Neural progenitor cell (in vitro differentiated cells): ENCODE measurements around the gene ASPHD1. TPM values are rescaled to one million over a fixed set of nuclear protein-coding genes. Genes with fewer than 3 reads are reported as not detected.

Source experiments
- DNase-seq: peaks from one replicate; pipeline ENCODE4 v3.0.0-alpha.2; 2016; ENCODE audit warnings: low spot score
- H2AFZ ChIP-seq: fragments of 200-600 bp; sonication (generic); replicated peaks from 2 replicates; pipeline ENCODE4 v1.6.1; 2016; ENCODE audit warnings: antibody characterized with exemption
- H3F3A ChIP-seq: fragments of 200-600 bp; sonication (generic); 2 replicates; pipeline ENCODE4 v1.6.1; 2016; ENCODE audit warnings: antibody characterized with exemption, low read depth
- H3K27ac ChIP-seq: fragments of 200-600 bp; sonication (generic); 2 replicates; pipeline ENCODE4 v1.5.1; 2016; ENCODE audit warnings: mild to moderate bottlenecking
- H3K27me3 ChIP-seq: fragments of 200-600 bp; sonication (generic); 2 replicates; pipeline ENCODE4 v1.6.1; 2016; ENCODE audit warnings: mild to moderate bottlenecking, moderate library complexity
- H3K36me3 ChIP-seq: fragments of 200-600 bp; sonication (generic); 2 replicates; pipeline ENCODE4 v1.5.1; 2016
- H3K4me1 ChIP-seq: fragments of 200-600 bp; sonication (generic); 2 replicates; pipeline ENCODE4 v1.6.1; 2016; ENCODE audit warnings: mixed run types
- H3K4me2 ChIP-seq: fragments of 200-600 bp; sonication (generic); 2 replicates; pipeline ENCODE4 v1.6.1; 2016
- H3K4me3 ChIP-seq: fragments of 200-600 bp; sonication (generic); 2 replicates; pipeline ENCODE4 v1.5.1; 2016
- H3K79me2 ChIP-seq: fragments of 200-600 bp; sonication (generic); 2 replicates; pipeline ENCODE4 v1.6.1; 2016; ENCODE audit warnings: low read depth
- H3K9ac ChIP-seq: fragments of 200-600 bp; sonication (generic); 2 replicates; pipeline ENCODE4 v1.6.1; 2016
- H3K9me3 ChIP-seq: fragments of 200-600 bp; sonication (generic); 2 replicates; pipeline ENCODE4 v1.5.1; 2016; ENCODE audit warnings: low read depth
- H4K20me1 ChIP-seq: fragments of 200-600 bp; sonication (generic); 2 replicates; pipeline ENCODE4 v1.6.1; 2016; ENCODE audit warnings: low read depth
- H3K27ac Mint-ChIP-seq: 3 replicates; pipeline ENCODE4 v1.8.0; 2021; ENCODE audit warnings: mixed read lengths
- H3K27me3 Mint-ChIP-seq: 2 replicates; pipeline ENCODE4 v1.8.0; 2022; ENCODE audit warnings: low read depth, mild to moderate bottlenecking, inconsistent platforms, moderate library complexity, mixed read lengths; ENCODE audit not compliant: insufficient read depth
- H3K36me3 Mint-ChIP-seq: 3 replicates; pipeline ENCODE4 v1.8.0; 2021; ENCODE audit warnings: mixed read lengths
- H3K4me1 Mint-ChIP-seq: 3 replicates; pipeline ENCODE4 v1.8.0; 2021; ENCODE audit warnings: mixed read lengths
- H3K4me3 Mint-ChIP-seq: 3 replicates; pipeline ENCODE4 v1.8.0; 2021; ENCODE audit warnings: mild to moderate bottlenecking, moderate library complexity, mixed read lengths
- H3K9me3 Mint-ChIP-seq: 3 replicates; pipeline ENCODE4 v1.8.0; 2020; ENCODE audit warnings: mixed read lengths
- EZH2 ChIP-seq: fragments of 200-600 bp; sonication (generic); IDR thresholded peaks from 2 replicates; pipeline ENCODE4 v1.6.1; 2017; ENCODE audit warnings: antibody characterized with exemption, mild to moderate bottlenecking, moderate library complexity
- EZH2phosphoT487 ChIP-seq: fragments of 200-600 bp; sonication (generic); IDR thresholded peaks from 2 replicates; pipeline ENCODE4 v1.6.1; 2017; ENCODE audit warnings: antibody characterized with exemption
- total RNA-seq: library from RNA; depleted of rRNA; stranded (reverse); fragments of >200 nt; gene quantifications from 2 replicates; pipeline ENCODE4 v1.2.3, GENCODE V29; 2015; ENCODE audit warnings: low replicate concordance
- TF ChIP-seq, protein P1 (sequence below): fragments of 200-600 bp; sonication (generic); IDR thresholded peaks from 2 replicates; pipeline ENCODE4 v1.5.1; 2017; ENCODE audit warnings: antibody characterized with exemption, mild to moderate bottlenecking

The ASPHD1 gene
- total RNA-seq, 1 donor from 2014 or later = 0.97 TPM

DNA sequence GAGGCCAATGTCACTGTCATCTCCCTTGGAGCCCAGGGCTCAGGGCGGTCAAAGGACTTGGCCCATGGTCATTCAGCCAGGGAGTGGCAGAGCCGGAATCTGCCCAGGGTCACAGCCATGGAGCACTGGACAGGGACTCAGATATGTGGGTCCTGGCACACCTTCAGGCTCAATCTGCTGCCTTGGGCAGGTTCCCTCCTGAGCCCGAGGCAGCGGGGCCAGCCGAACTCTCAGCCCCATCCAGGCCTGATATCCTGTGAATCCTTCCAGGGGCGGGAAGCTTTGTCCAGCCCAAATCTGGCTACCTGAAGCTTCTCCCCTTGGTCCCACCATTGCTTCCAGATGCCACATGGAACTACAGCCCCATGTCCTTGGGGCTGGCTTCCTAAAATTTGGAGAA, 25.1 kb upstream of the ASPHD1 start:
- H3K4me1 Mint-ChIP-seq = peaks cover 7% of the 10 kb centered on the region
- Histone ChIP-seq H3K79me2 (no peaks in the 10 kb centered on the region), H3K4me2 (no peak overlapping the region), H2AFZ (no peak overlapping the region), H3K9me3 (no peaks in the 10 kb centered on the region), H3K9ac (no peak overlapping the region), H3K27me3 (peaks cover 20% of the 10 kb centered on the region), H3K4me3 (no peak overlapping the region), H3F3A (peaks cover 23% of the 10 kb centered on the region), H3K27ac (no peak overlapping the region), H4K20me1 (no peaks in the 10 kb centered on the region), H3K4me1 (peaks cover 3% of the 10 kb centered on the region), H3K36me3 (no peaks in the 10 kb centered on the region)
- no peak for TF ChIP-seq EZH2phosphoT487
- no peak for TF ChIP-seq EZH2
- TF ChIP-seq, protein P1, sequence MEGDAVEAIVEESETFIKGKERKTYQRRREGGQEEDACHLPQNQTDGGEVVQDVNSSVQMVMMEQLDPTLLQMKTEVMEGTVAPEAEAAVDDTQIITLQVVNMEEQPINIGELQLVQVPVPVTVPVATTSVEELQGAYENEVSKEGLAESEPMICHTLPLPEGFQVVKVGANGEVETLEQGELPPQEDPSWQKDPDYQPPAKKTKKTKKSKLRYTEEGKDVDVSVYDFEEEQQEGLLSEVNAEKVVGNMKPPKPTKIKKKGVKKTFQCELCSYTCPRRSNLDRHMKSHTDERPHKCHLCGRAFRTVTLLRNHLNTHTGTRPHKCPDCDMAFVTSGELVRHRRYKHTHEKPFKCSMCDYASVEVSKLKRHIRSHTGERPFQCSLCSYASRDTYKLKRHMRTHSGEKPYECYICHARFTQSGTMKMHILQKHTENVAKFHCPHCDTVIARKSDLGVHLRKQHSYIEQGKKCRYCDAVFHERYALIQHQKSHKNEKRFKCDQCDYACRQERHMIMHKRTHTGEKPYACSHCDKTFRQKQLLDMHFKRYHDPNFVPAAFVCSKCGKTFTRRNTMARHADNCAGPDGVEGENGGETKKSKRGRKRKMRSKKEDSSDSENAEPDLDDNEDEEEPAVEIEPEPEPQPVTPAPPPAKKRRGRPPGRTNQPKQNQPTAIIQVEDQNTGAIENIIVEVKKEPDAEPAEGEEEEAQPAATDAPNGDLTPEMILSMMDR = no peak
- H3K27me3 Mint-ChIP-seq = peaks cover 26% of the 10 kb centered on the region
- no peaks in the 10 kb centered on the region for H3K9me3 Mint-ChIP-seq
- DNase-seq = no peak
- H3K4me3 Mint-ChIP-seq = no peak overlapping the region
- no peak overlapping the region for H3K27ac Mint-ChIP-seq
- no peaks in the 10 kb centered on the region for H3K36me3 Mint-ChIP-seq

DNA sequence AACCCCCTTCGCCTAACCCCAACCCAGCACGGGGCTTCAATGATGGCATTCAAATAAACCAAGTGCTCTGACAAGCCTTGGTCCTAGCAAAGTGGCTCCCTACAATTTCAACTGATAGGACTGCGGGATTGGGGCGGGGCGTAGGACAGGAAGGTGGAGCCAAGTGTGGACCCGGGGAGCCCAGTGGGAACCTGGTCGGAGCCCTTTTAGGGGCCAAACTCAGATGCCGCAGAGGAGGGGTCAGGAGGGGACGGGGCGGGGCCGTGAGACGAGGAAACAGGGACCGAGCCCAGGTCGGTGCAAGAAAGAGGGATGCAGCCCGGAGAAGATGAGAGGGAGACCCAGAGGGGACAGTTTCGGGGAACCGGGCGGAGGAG, 24.1 kb upstream of the ASPHD1 start:
- H3K4me3 Mint-ChIP-seq = peak overlapping the region; percentile 43
- H3K79me2 ChIP-seq = no peaks in the 10 kb centered on the region
- no peak overlapping the region for H3K9ac ChIP-seq
- H3K36me3 Mint-ChIP-seq = no peaks in the 10 kb centered on the region
- no peaks in the 10 kb centered on the region for H3K9me3 ChIP-seq
- peak; percentile 43 for DNase-seq
- H4K20me1 ChIP-seq = no peaks in the 10 kb centered on the region
- H3K4me2 ChIP-seq = peak overlapping the region; percentile 65
- peaks cover 3% of the 10 kb centered on the region for H3K4me1 ChIP-seq
- H3F3A ChIP-seq = peaks cover 23% of the 10 kb centered on the region
- no peak overlapping the region for H3K27ac Mint-ChIP-seq
- TF ChIP-seq, protein P1 = no peak
- no peak for TF ChIP-seq EZH2
- TF ChIP-seq EZH2phosphoT487 = no peak
- no peaks in the 10 kb centered on the region for H3K36me3 ChIP-seq
- peaks cover 26% of the 10 kb centered on the region for H3K27me3 Mint-ChIP-seq
- H2AFZ ChIP-seq = peak overlapping the region; percentile 15
- H3K27me3 ChIP-seq = peaks cover 20% of the 10 kb centered on the region
- no peak overlapping the region for H3K27ac ChIP-seq
- H3K4me1 Mint-ChIP-seq = peaks cover 7% of the 10 kb centered on the region
- H3K4me3 ChIP-seq = peak overlapping the region; percentile 47
- no peaks in the 10 kb centered on the region for H3K9me3 Mint-ChIP-seq

DNA sequence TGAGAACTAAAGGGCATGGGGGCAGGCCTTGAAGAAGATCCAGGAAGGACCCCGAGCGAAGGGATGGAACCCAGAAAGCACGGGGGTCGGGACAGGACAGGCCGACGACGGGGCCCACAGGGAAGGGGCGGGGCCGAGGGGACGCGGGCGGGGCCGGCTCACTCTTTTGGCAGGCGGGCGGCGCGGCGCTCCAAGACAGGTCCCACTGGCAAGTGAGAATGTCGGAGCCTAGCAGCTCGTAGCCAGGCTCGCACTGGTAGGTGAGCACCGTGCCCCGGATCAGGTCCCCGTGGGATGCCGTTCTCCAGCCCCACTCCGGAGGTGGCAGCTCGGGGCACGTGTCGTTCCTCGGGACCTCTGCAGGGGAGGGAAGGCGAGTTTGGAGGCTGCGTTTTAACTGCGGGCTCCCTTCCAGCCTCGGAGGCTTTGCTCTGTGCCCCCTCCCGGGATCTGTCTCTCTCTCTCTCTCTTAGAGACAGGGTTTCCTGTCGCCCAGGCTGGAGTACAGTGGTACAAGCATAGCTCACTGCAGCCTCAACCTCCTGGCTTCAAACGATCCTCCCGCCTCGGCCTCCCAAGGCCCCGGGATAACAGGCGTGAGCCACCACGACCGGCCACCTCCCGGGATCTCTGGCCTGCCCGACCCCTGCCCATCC, 23.6 kb upstream of the ASPHD1 start:
- Histone ChIP-seq H3K4me2 (peak overlapping the region; percentile 65), H3K9ac (no peak overlapping the region), H3K27ac (no peak overlapping the region), H3K79me2 (no peaks in the 10 kb centered on the region), H3K27me3 (peaks cover 20% of the 10 kb centered on the region), H3K36me3 (no peaks in the 10 kb centered on the region), H3K4me3 (peak overlapping the region; percentile 47), H4K20me1 (no peaks in the 10 kb centered on the region), H3K9me3 (no peaks in the 10 kb centered on the region), H3F3A (peaks cover 23% of the 10 kb centered on the region), H2AFZ (peak overlapping the region; percentile 15), H3K4me1 (peaks cover 3% of the 10 kb centered on the region)
- no peaks in the 10 kb centered on the region for H3K9me3 Mint-ChIP-seq
- H3K4me1 Mint-ChIP-seq = peaks cover 7% of the 10 kb centered on the region
- no peak overlapping the region for H3K27ac Mint-ChIP-seq
- no peak for TF ChIP-seq EZH2
- no peak for TF ChIP-seq EZH2phosphoT487
- TF ChIP-seq, protein P1 = no peak
- peak; percentile 56 for DNase-seq
- no peaks in the 10 kb centered on the region for H3K36me3 Mint-ChIP-seq
- peaks cover 26% of the 10 kb centered on the region for H3K27me3 Mint-ChIP-seq
- H3K4me3 Mint-ChIP-seq = peak overlapping the region; percentile 43
